ENCODE results near the gene PTPRK.

DNA sequence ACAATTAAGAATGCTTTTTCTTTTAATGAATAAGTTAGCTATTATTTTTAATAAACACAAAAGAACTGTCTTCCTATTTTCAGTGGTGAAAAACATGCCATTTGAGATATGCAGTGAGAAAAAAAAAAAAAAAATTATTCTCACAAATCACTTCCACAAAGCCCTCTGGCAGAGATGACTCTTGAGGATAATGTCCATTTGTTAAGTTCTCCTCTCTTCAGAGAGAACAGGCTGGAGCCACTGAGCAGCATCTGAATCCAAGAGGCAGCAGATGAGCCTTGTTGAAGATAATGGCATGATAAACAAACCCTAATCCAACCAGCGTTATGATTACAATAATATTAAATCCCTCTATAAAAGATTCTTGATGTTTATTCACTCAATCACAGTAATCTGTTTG is 105.0 kb downstream of the PTPRK start:
- TF ChIP-seq, protein P1, sequence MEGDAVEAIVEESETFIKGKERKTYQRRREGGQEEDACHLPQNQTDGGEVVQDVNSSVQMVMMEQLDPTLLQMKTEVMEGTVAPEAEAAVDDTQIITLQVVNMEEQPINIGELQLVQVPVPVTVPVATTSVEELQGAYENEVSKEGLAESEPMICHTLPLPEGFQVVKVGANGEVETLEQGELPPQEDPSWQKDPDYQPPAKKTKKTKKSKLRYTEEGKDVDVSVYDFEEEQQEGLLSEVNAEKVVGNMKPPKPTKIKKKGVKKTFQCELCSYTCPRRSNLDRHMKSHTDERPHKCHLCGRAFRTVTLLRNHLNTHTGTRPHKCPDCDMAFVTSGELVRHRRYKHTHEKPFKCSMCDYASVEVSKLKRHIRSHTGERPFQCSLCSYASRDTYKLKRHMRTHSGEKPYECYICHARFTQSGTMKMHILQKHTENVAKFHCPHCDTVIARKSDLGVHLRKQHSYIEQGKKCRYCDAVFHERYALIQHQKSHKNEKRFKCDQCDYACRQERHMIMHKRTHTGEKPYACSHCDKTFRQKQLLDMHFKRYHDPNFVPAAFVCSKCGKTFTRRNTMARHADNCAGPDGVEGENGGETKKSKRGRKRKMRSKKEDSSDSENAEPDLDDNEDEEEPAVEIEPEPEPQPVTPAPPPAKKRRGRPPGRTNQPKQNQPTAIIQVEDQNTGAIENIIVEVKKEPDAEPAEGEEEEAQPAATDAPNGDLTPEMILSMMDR (IDR thresholded peaks at IDR 0.05), result no peak
- no peak for TF ChIP-seq POLR2A (IDR thresholded peaks at IDR 0.05)

Data from thyroid gland (tissue), 4 donors.